CD14-positive monocyte (primary cell): ENCODE measurements around the gene SLN. TPM values are rescaled to one million over a fixed set of nuclear protein-coding genes. Genes with fewer than 3 reads are reported as not detected.
A peak's percentile ranks its signal among the peaks of the same experiment; 100 is the strongest.

Experiments used
- DNase-seq, 3 donors: peaks; one replicate each; pipeline ENCODE4 v3.0.0-alpha.2; 2011 to 2022
- H2AFZ ChIP-seq: 2 replicates; pipeline ENCODE4 v1.6.0; 2012; ENCODE audit warnings: mild to moderate bottlenecking, low read depth, low read length, inconsistent platforms; ENCODE audit not compliant: insufficient read depth, poor library complexity, severe bottlenecking
- H3K27ac ChIP-seq, 2 donors: 1 replicate in 1 of 2; 2 replicates in 1 of 2; pipeline ENCODE4 v1.5.1; 2012 to 2013; ENCODE audit warnings: low read length in 2 of 2, control low read depth in 1 of 2, inconsistent platforms in 1 of 2, low read depth in 1 of 2, mild to moderate bottlenecking in 1 of 2
- H3K27me3 ChIP-seq, 2 donors: one replicate each; pipeline versions ENCODE4 v1.6.0 to v1.6.1; 2011 to 2013; ENCODE audit warnings: low read length in 2 of 2; ENCODE audit not compliant: control insufficient read depth in 2 of 2, insufficient read depth in 2 of 2
- H3K36me3 ChIP-seq, 2 donors: replicated peaks in 1 of 2; 1 replicate in 1 of 2; 2 replicates in 1 of 2; pipeline versions ENCODE4 v1.5.1 to v1.6.1; 2012 to 2013; ENCODE audit warnings: low read length in 2 of 2, control low read depth in 1 of 2, inconsistent platforms in 1 of 2, mild to moderate bottlenecking in 1 of 2; ENCODE audit not compliant: insufficient read depth in 2 of 2, control insufficient read depth in 1 of 2
- H3K4me1 ChIP-seq, 2 donors: 1 replicate in 1 of 2; 2 replicates in 1 of 2; pipeline versions ENCODE4 v1.5.1 to v1.6.1; 2012 to 2013; ENCODE audit warnings: low read length in 2 of 2, control low read depth in 1 of 2, inconsistent platforms in 1 of 2, mild to moderate bottlenecking in 1 of 2, moderate library complexity in 1 of 2; ENCODE audit not compliant: insufficient read depth in 2 of 2, control insufficient read depth in 1 of 2
- H3K4me2 ChIP-seq: replicated peaks from 2 replicates; pipeline ENCODE3; 2012; ENCODE audit warnings: low read length, moderate library complexity, mild to moderate bottlenecking; ENCODE audit not compliant: poor library complexity, severe bottlenecking; ENCODE audit errors: extremely low read depth
- H3K4me3 ChIP-seq, 3 experiments: fragments of 200-600 bp in 1 of 3; sonication (generic) in 1 of 3; replicated peaks in 1 of 3; 1 replicate in 2 of 3; 2 replicates in 1 of 3; pipeline ENCODE4 v1.5.1; 2011 to 2013; ENCODE audit warnings: low read length in 3 of 3, mild to moderate bottlenecking in 3 of 3, control low read depth in 2 of 3, low read depth in 2 of 3, inconsistent platforms in 1 of 3, moderate library complexity in 1 of 3
- H3K79me2 ChIP-seq: 2 replicates; pipeline ENCODE4 v1.6.0; 2012; ENCODE audit warnings: mild to moderate bottlenecking, control low read depth, inconsistent platforms, low read length, moderate library complexity; ENCODE audit not compliant: insufficient read depth
- H3K9ac ChIP-seq: 2 replicates; pipeline ENCODE4 v1.6.0; 2017; ENCODE audit warnings: low read length, mild to moderate bottlenecking; ENCODE audit not compliant: insufficient read depth, poor library complexity, severe bottlenecking
- H3K9me3 ChIP-seq, 2 donors: replicated peaks in 1 of 2; 1 replicate in 1 of 2; 2 replicates in 1 of 2; pipeline versions ENCODE4 v1.5.1 to v1.6.1; 2012 to 2013; ENCODE audit warnings: low read length in 2 of 2, control low read depth in 1 of 2; ENCODE audit not compliant: control insufficient read depth in 1 of 2, insufficient read depth in 1 of 2
- H4K20me1 ChIP-seq: 2 replicates; pipeline ENCODE4 v1.6.0; 2012; ENCODE audit warnings: mild to moderate bottlenecking, low read length, control low read depth, moderate library complexity; ENCODE audit not compliant: insufficient read depth
- H3K27ac Mint-ChIP-seq, 7 donors: one replicate each; pipeline ENCODE4 v1.8.0; 2020; ENCODE audit warnings: mild to moderate bottlenecking in 7 of 7, mixed read lengths in 7 of 7, moderate library complexity in 6 of 7, inconsistent platforms in 2 of 7
- H3K27me3 Mint-ChIP-seq, 3 donors: one replicate each; pipeline ENCODE4 v1.8.0; 2021 to 2022; ENCODE audit warnings: low read depth in 3 of 3, mild to moderate bottlenecking in 3 of 3, mixed read lengths in 3 of 3, moderate library complexity in 3 of 3, inconsistent platforms in 1 of 3
- H3K36me3 Mint-ChIP-seq, 2 donors: one replicate each; pipeline ENCODE4 v1.8.0; 2020; ENCODE audit warnings: mixed read lengths in 2 of 2, inconsistent platforms in 1 of 2, mild to moderate bottlenecking in 1 of 2
- H3K4me1 Mint-ChIP-seq: one replicate; pipeline ENCODE4 v1.8.0; 2020; ENCODE audit warnings: mild to moderate bottlenecking, mixed read lengths
- H3K4me3 Mint-ChIP-seq, 2 donors: one replicate each; pipeline ENCODE4 v1.8.0; 2020; ENCODE audit warnings: mild to moderate bottlenecking in 2 of 2, mixed read lengths in 2 of 2, moderate library complexity in 1 of 2
- H3K9me3 Mint-ChIP-seq, 7 donors: one replicate each; pipeline ENCODE4 v1.8.0; 2020 to 2022; ENCODE audit warnings: mixed read lengths in 7 of 7, mild to moderate bottlenecking in 6 of 7, moderate library complexity in 6 of 7, inconsistent platforms in 2 of 7
- CTCF ChIP-seq: fragments of 200-600 bp; IDR thresholded peaks from one replicate; pipeline ENCODE4 v1.8.0; 2022; ENCODE audit warnings: antibody characterized with exemption, mild to moderate bottlenecking
- WGBS: methylation state at CpG from one replicate; pipeline ENCODE4 v1.1.5; 2013; ENCODE audit warnings: missing lambda C conversion rate; ENCODE audit not compliant: insufficient coverage; 5-methylcytosine and 5-hydroxymethylcytosine counted together
- intact Hi-C, 2 donors: fragments of 100-400 bp; cut with micrococcal nuclease; formaldehyde crosslinking; loops; one replicate each; pipeline versions ENCODE4 v1.15.0 to v1.15.1; 2023
- polyA plus RNA-seq, 3 donors: library from polyadenylated mRNA; depleted of rRNA in 1 of 3; unstranded in 2 of 3; stranded (reverse) in 1 of 3; fragments of 300-500 nt in 2 of 3; fragments of >200 nt in 1 of 3; fragmentation: Illumina TruSeq in 2 of 3; gene quantifications; 1 replicate in 2 of 3; 2 replicates in 1 of 3; pipeline ENCODE4 v1.2.3, GENCODE V29; 2012 to 2021

Gene SLN
- polyA plus RNA-seq, 3 donors: not detected

- no peak for TF ChIP-seq CTCF
- Mint-ChIP-seq H3K4me1 (no peaks in the 10 kb centered on the region), H3K27ac (no peak overlapping the region), H3K36me3 (no peaks in the 10 kb centered on the region), H3K27me3 (peaks cover 11 to 19% (median 12%) of the 10 kb centered on the region in 3 donors), H3K9me3 (peaks cover 0 to 3% (median 0%) of the 10 kb centered on the region in 7 donors), H3K4me3 (no peak overlapping the region)
- Histone ChIP-seq H3K4me1 (no peaks in the 10 kb centered on the region), H3K4me2 (no peak overlapping the region), H3K27me3 (peaks cover 0 to 2% of the 10 kb centered on the region in 2 donors), H3K9me3 (no peaks in the 10 kb centered on the region), H2AFZ (no peak overlapping the region), H3K79me2 (no peaks in the 10 kb centered on the region), H3K36me3 (no peaks in the 10 kb centered on the region), H3K9ac (no peak overlapping the region), H4K20me1 (no peaks in the 10 kb centered on the region), H3K27ac (no peak overlapping the region), H3K4me3 (no peak overlapping the region)
- intact Hi-C loops: loop anchor here in 1 of 2 donors (5.0 kb wide), 1 partner anchor 154 kb away; no protein-coding TSS in a partner anchor
- no peak for DNase-seq
- WGBS: 100% methylated on average over 1 of the region's 3 CpGs
These were observed 31.3 kb upstream of the SLN start for GRCh38 chr11:107743191-107743590.

- Histone ChIP-seq H3K27me3 (no peaks in the 10 kb centered on the region), H2AFZ (no peak overlapping the region), H3K9me3 (no peaks in the 10 kb centered on the region), H3K4me3 (no peak overlapping the region), H3K36me3 (no peaks in the 10 kb centered on the region), H3K27ac (no peak overlapping the region), H3K79me2 (no peaks in the 10 kb centered on the region), H3K4me1 (no peaks in the 10 kb centered on the region), H4K20me1 (no peaks in the 10 kb centered on the region), H3K9ac (no peak overlapping the region), H3K4me2 (no peak overlapping the region)
- Mint-ChIP-seq H3K4me3 (no peak overlapping the region), H3K9me3 (peaks cover 0 to 3% (median 0%) of the 10 kb centered on the region in 7 donors), H3K27me3 (peaks cover 7 to 16% (median 8%) of the 10 kb centered on the region in 3 donors), H3K4me1 (no peaks in the 10 kb centered on the region), H3K27ac (peak overlapping the region in 1 of 7 donors; percentile 38), H3K36me3 (no peaks in the 10 kb centered on the region)
- peak; percentile 73 for TF ChIP-seq CTCF
- 55% methylated on average over 4 of the region's 7 CpGs for WGBS
- intact Hi-C loops: loop anchor here in 1 of 2 donors (5.0 kb wide), 1 partner anchor 156 kb away; no protein-coding TSS in a partner anchor
- DNase-seq: peak; percentile 3 to 32 (median 13)
These were observed 29.4 kb upstream of the SLN start for GRCh38 chr11:107741044-107741823.
